Mesendoderm (in vitro differentiated cells): ENCODE data around the gene SAE1.

Source experiments
- DNase-seq: peaks from one replicate; pipeline ENCODE4 v3.0.0; 2013
- H2AK5ac ChIP-seq: 2 replicates; pipeline ENCODE4 v1.6.1; 2013; ENCODE audit warnings: low read length, inconsistent platforms
- H2BK120ac ChIP-seq: 2 replicates; pipeline ENCODE4 v1.6.1; 2013; ENCODE audit warnings: low read depth, mild to moderate bottlenecking, low read length, moderate library complexity, mixed read lengths
- H2BK15ac ChIP-seq: replicated peaks from 2 replicates; pipeline ENCODE4 v1.6.1; 2013; ENCODE audit warnings: low read depth, mild to moderate bottlenecking, moderate library complexity
- H2BK5ac ChIP-seq: 2 replicates; pipeline ENCODE4 v1.6.1; 2013; ENCODE audit warnings: low read length, inconsistent platforms
- H3K18ac ChIP-seq: 2 replicates; pipeline ENCODE4 v1.6.1; 2013; ENCODE audit warnings: mild to moderate bottlenecking, low read length, mixed read lengths
- H3K23ac ChIP-seq: one replicate; pipeline ENCODE4 v1.6.1; 2013; ENCODE audit warnings: low read length
- H3K27ac ChIP-seq: 2 replicates; pipeline ENCODE4 v1.5.1; 2013; ENCODE audit warnings: low read depth, mild to moderate bottlenecking, inconsistent platforms, low read length, moderate library complexity
- H3K27me3 ChIP-seq: 2 replicates; pipeline ENCODE4 v1.6.1; 2013; ENCODE audit warnings: low read length, control low read depth, mild to moderate bottlenecking, inconsistent platforms; ENCODE audit not compliant: insufficient read depth, poor library complexity
- H3K36me3 ChIP-seq: 2 replicates; pipeline ENCODE4 v1.6.1; 2013; ENCODE audit warnings: low read length, inconsistent platforms; ENCODE audit not compliant: control insufficient read depth, insufficient read depth
- H3K4ac ChIP-seq: one replicate; pipeline ENCODE4 v1.6.1; 2013; ENCODE audit warnings: low read depth, mild to moderate bottlenecking, low read length, moderate library complexity
- H3K4me1 ChIP-seq: 2 replicates; pipeline ENCODE4 v1.6.1; 2013; ENCODE audit warnings: low read depth, low read length, inconsistent platforms; ENCODE audit not compliant: control insufficient read depth
- H3K4me2 ChIP-seq: 2 replicates; pipeline ENCODE4 v1.6.1; 2013; ENCODE audit warnings: low read length
- H3K4me3 ChIP-seq: 2 replicates; pipeline ENCODE4 v1.5.1; 2013; ENCODE audit warnings: mild to moderate bottlenecking, low read length
- H3K56ac ChIP-seq: one replicate; pipeline ENCODE4 v1.6.1; 2013; ENCODE audit warnings: low read length
- H3K79me1 ChIP-seq: 2 replicates; pipeline ENCODE4 v1.6.1; 2013; ENCODE audit warnings: low read length, inconsistent platforms
- H3K79me2 ChIP-seq: 2 replicates; pipeline ENCODE4 v1.6.1; 2013; ENCODE audit warnings: mild to moderate bottlenecking, low read length; ENCODE audit not compliant: control insufficient read depth, insufficient read depth
- H3K9ac ChIP-seq: 2 replicates; pipeline ENCODE4 v1.6.1; 2013; ENCODE audit warnings: low read length, inconsistent platforms
- H4K5ac ChIP-seq: one replicate; pipeline ENCODE4 v1.6.1; 2013; ENCODE audit warnings: low read length
- H4K8ac ChIP-seq: one replicate; pipeline ENCODE4 v1.6.1; 2013; ENCODE audit warnings: low read depth, mild to moderate bottlenecking, control low read depth, low read length, moderate library complexity
- WGBS: extraction: QIAGEN DNeasy Blood & Tissue Kit; methylation state at CpG from one replicate; pipeline ENCODE4 v1.1.7; 2013; ENCODE audit warnings: low lambda C conversion rate, missing lambda C conversion rate; ENCODE audit not compliant: insufficient coverage; ENCODE audit errors: extremely low coverage; 5-methylcytosine and 5-hydroxymethylcytosine counted together

The SAE1 gene

GRCh38 chr19:47096100-47096704, 34.4 kb upstream of the SAE1 start:
- H3K79me1 ChIP-seq = peaks cover 10% of the 10 kb centered on the region
- H3K4me1 ChIP-seq = no peaks in the 10 kb centered on the region
- H2AK5ac ChIP-seq = no peak overlapping the region
- H2BK5ac ChIP-seq = no peak overlapping the region
- no peak overlapping the region for H3K23ac ChIP-seq
- peaks cover 53% of the 10 kb centered on the region for H3K79me2 ChIP-seq
- no peak overlapping the region for H2BK15ac ChIP-seq
- H3K9ac ChIP-seq = no peak overlapping the region
- H3K56ac ChIP-seq = no peak overlapping the region
- WGBS = no CpG with 5 or more reads among the region's 12 CpGs
- no peak for DNase-seq
- no peak overlapping the region for H4K5ac ChIP-seq
- no peak overlapping the region for H3K27ac ChIP-seq
- no peak overlapping the region for H3K4ac ChIP-seq
- H2BK120ac ChIP-seq = no peak overlapping the region
- H3K18ac ChIP-seq = no peak overlapping the region
- H4K8ac ChIP-seq = no peak overlapping the region
- no peaks in the 10 kb centered on the region for H3K27me3 ChIP-seq
- H3K36me3 ChIP-seq = peaks cover 2% of the 10 kb centered on the region
- no peak overlapping the region for H3K4me2 ChIP-seq
- no peak overlapping the region for H3K4me3 ChIP-seq

- Histone ChIP-seq H3K56ac (no peak overlapping the region), H3K27ac (no peak overlapping the region), H3K4me3 (no peak overlapping the region), H2BK120ac (no peak overlapping the region), H3K4me1 (no peaks in the 10 kb centered on the region), H3K79me2 (peaks cover 55% of the 10 kb centered on the region), H3K9ac (no peak overlapping the region), H3K23ac (no peak overlapping the region), H3K79me1 (peaks cover 10% of the 10 kb centered on the region), H2BK5ac (no peak overlapping the region), H2AK5ac (no peak overlapping the region), H3K4me2 (no peak overlapping the region), H3K36me3 (peaks cover 2% of the 10 kb centered on the region), H3K18ac (no peak overlapping the region), H3K27me3 (no peaks in the 10 kb centered on the region), H3K4ac (no peak overlapping the region), H4K5ac (no peak overlapping the region), H4K8ac (no peak overlapping the region), H2BK15ac (no peak overlapping the region)
- DNase-seq = no peak
- no CpG with 5 or more reads among the region's 9 CpGs for WGBS
These were observed 33.9 kb upstream of the SAE1 start for GRCh38 chr19:47096721-47097120.

- Histone ChIP-seq H4K8ac (no peak overlapping the region), H3K56ac (no peak overlapping the region), H4K5ac (no peak overlapping the region), H3K9ac (no peak overlapping the region), H2AK5ac (no peak overlapping the region), H3K4me3 (no peak overlapping the region), H3K18ac (no peak overlapping the region), H3K4me2 (no peak overlapping the region), H3K4ac (no peak overlapping the region), H3K27ac (no peak overlapping the region), H3K27me3 (no peaks in the 10 kb centered on the region), H3K4me1 (no peaks in the 10 kb centered on the region), H2BK5ac (no peak overlapping the region), H3K23ac (no peak overlapping the region), H2BK120ac (no peak overlapping the region), H3K79me2 (peaks cover 63% of the 10 kb centered on the region), H3K36me3 (peaks cover 2% of the 10 kb centered on the region), H2BK15ac (no peak overlapping the region), H3K79me1 (peaks cover 14% of the 10 kb centered on the region)
- DNase-seq = no peak
- WGBS = no CpG with 5 or more reads among the region's 31 CpGs
These were observed 33.0 kb upstream of the SAE1 start for GRCh38 chr19:47097396-47098201.

GRCh38 chr19:47098608-47099007, 32.0 kb upstream of the SAE1 start:
- WGBS = no CpG with 5 or more reads among the region's 6 CpGs
- Histone ChIP-seq H3K18ac (no peak overlapping the region), H3K27me3 (no peaks in the 10 kb centered on the region), H2BK15ac (no peak overlapping the region), H3K4me3 (no peak overlapping the region), H3K4me2 (no peak overlapping the region), H3K36me3 (peaks cover 2% of the 10 kb centered on the region), H3K56ac (no peak overlapping the region), H2BK5ac (no peak overlapping the region), H3K4ac (no peak overlapping the region), H3K4me1 (no peaks in the 10 kb centered on the region), H3K27ac (no peak overlapping the region), H4K5ac (no peak overlapping the region), H3K9ac (no peak overlapping the region), H3K23ac (no peak overlapping the region), H3K79me1 (peaks cover 17% of the 10 kb centered on the region), H3K79me2 (peaks cover 69% of the 10 kb centered on the region), H2AK5ac (no peak overlapping the region), H4K8ac (no peak overlapping the region), H2BK120ac (no peak overlapping the region)
- DNase-seq = no peak

- H3K36me3 ChIP-seq = no peaks in the 10 kb centered on the region
- H3K18ac ChIP-seq = no peak overlapping the region
- no peak overlapping the region for H3K4ac ChIP-seq
- no peak overlapping the region for H3K4me3 ChIP-seq
- H3K9ac ChIP-seq = no peak overlapping the region
- H3K79me2 ChIP-seq = peaks cover 73% of the 10 kb centered on the region
- no peak overlapping the region for H2AK5ac ChIP-seq
- no peaks in the 10 kb centered on the region for H3K4me1 ChIP-seq
- H4K8ac ChIP-seq = no peak overlapping the region
- WGBS = no CpG with 5 or more reads among the region's 6 CpGs
- no peak overlapping the region for H3K23ac ChIP-seq
- no peak overlapping the region for H2BK5ac ChIP-seq
- no peak overlapping the region for H3K27ac ChIP-seq
- H3K27me3 ChIP-seq = no peaks in the 10 kb centered on the region
- DNase-seq = peak; percentile 41
- H2BK120ac ChIP-seq = no peak overlapping the region
- no peak overlapping the region for H4K5ac ChIP-seq
- peaks cover 19% of the 10 kb centered on the region for H3K79me1 ChIP-seq
- no peak overlapping the region for H3K4me2 ChIP-seq
- no peak overlapping the region for H2BK15ac ChIP-seq
- no peak overlapping the region for H3K56ac ChIP-seq
These were observed 31.0 kb upstream of the SAE1 start for GRCh38 chr19:47099576-47100050.
